HepG2 (cell line): Measurements from ENCODE around the gene TMEM141. TPM values are rescaled to one million over a fixed set of nuclear protein-coding genes. Genes with fewer than 3 reads are reported as not detected.

Experiments
- ATAC-seq: fragments of 200-7000 bp; cut with Tn5 transposase; 3 replicates; pipeline ENCODE4 v1.9.1; 2020; ENCODE audit warnings: mild to moderate bottlenecking, moderate library complexity
- BruUV-seq: library from RNA; stranded (reverse); fragments of 400-500 nt; replicated peaks from 2 replicates; lab custom pipeline; 2021; lab: Mats Ljungman, UMichigan
- CTCF ChIA-PET: fragments of 300-600 bp; formaldehyde crosslinking; extraction: SDS; loops from one replicate; lab custom pipeline; 2021; ENCODE audit warnings: low total read pairs, inconsistent platforms, low intra/inter-chr PET ratio; lab: Yijun Ruan, JAX
- POLR2A ChIA-PET: fragments of 350-600 bp; sonication (Branson Sonifier 250); formaldehyde crosslinking; loops from one replicate; lab custom pipeline; 2020; ENCODE audit warnings: antibody characterized with exemption, inconsistent platforms; lab: Yijun Ruan, JAX
- DNase-seq: peaks from one replicate; pipeline ENCODE4 v3.0.0-alpha.2; 2015; ENCODE audit warnings: low spot score
- FAIRE-seq: peaks from 3 replicates; lab custom pipeline; 2011; peaks lifted over from hg19 to GRCh38; lab: Jason Lieb, UNC
- H2AFZ ChIP-seq: one replicate; pipeline ENCODE4 v1.6.1; 2011; ENCODE audit warnings: low read length, inconsistent platforms
- H3K27ac ChIP-seq: fragments of 300-600 bp; 3 replicates; pipeline ENCODE4 v1.8.0; 2011; ENCODE audit warnings: mixed run types, mild to moderate bottlenecking, mixed read lengths, low read length, inconsistent platforms; ENCODE audit not compliant: insufficient read depth; ENCODE audit errors: extremely low read length
- H3K27me3 ChIP-seq, 2 experiments: fragments of 200-600 bp in 1 of 2; 2 replicates in 1 of 2; 3 replicates in 1 of 2; pipeline versions ENCODE4 v1.6.0 to v1.8.0; 2011; ENCODE audit warnings: low read length in 2 of 2, mild to moderate bottlenecking in 2 of 2, moderate library complexity in 2 of 2, inconsistent platforms in 1 of 2; ENCODE audit not compliant: insufficient read depth in 2 of 2, control insufficient read depth in 1 of 2
- H3K36me3 ChIP-seq, 2 experiments: fragments of 200-600 bp in 1 of 2; replicated peaks in 1 of 2; 2 replicates in 1 of 2; 3 replicates in 1 of 2; pipeline versions ENCODE4 v1.5.1 to v1.8.0; 2011; ENCODE audit warnings: low read length in 2 of 2, inconsistent platforms in 1 of 2; ENCODE audit not compliant: insufficient read depth in 2 of 2, control insufficient read depth in 1 of 2
- H3K4me1 ChIP-seq: 2 replicates; pipeline ENCODE4 v1.5.1; 2012; ENCODE audit warnings: low read length, inconsistent platforms; ENCODE audit not compliant: insufficient read depth
- H3K4me2 ChIP-seq: 2 replicates; pipeline ENCODE4 v1.6.0; 2011; ENCODE audit warnings: low read depth, low read length, inconsistent platforms
- H3K4me3 ChIP-seq, 3 experiments: fragments of 200-600 bp in 1 of 3; sonication (generic), shearing (Covaris generic) in 1 of 3; replicated peaks in 1 of 3; 2 replicates each; pipeline ENCODE4 v1.5.1; 2011 to 2016; ENCODE audit warnings: low read length in 3 of 3, inconsistent platforms in 2 of 3, low read depth in 2 of 3, mild to moderate bottlenecking in 2 of 3, control low read depth in 1 of 3, mixed read lengths in 1 of 3; ENCODE audit not compliant: insufficient read depth in 1 of 3
- H3K79me2 ChIP-seq: one replicate; pipeline ENCODE4 v1.6.1; 2011; ENCODE audit warnings: low read length, inconsistent platforms; ENCODE audit not compliant: insufficient read depth
- H3K9ac ChIP-seq: 2 replicates; pipeline ENCODE4 v1.6.0; 2011; ENCODE audit warnings: mild to moderate bottlenecking, low read depth, low read length, inconsistent platforms; ENCODE audit not compliant: insufficient read depth
- H3K9me3 ChIP-seq: 2 replicates; pipeline ENCODE4 v1.5.1; 2012; ENCODE audit warnings: mild to moderate bottlenecking, low read length
- H4K20me1 ChIP-seq: 2 replicates; pipeline ENCODE4 v1.6.0; 2011; ENCODE audit warnings: inconsistent platforms, mild to moderate bottlenecking, low read length, moderate library complexity; ENCODE audit not compliant: insufficient read depth
- EZH2 ChIP-seq: conservative IDR thresholded peaks from 2 replicates; pipeline ENCODE4 v1.6.1; 2012; ENCODE audit warnings: mild to moderate bottlenecking, low read depth, low read length, moderate library complexity
- FOXM1 ChIP-seq: sonication (generic); formaldehyde crosslinking; IDR thresholded peaks from 2 replicates; pipeline ENCODE4 v1.5.0; 2020; ENCODE audit warnings: missing genetic modification reagents
- JDP2 ChIP-seq: sonication (generic); formaldehyde crosslinking; IDR thresholded peaks from 2 replicates; pipeline ENCODE4 v1.8.1; 2022; ENCODE audit warnings: missing genetic modification reagents, borderline replicate concordance
- PAF1 ChIP-seq: IDR thresholded peaks from 2 replicates; pipeline ENCODE4 v1.6.1; 2016; ENCODE audit warnings: missing genetic modification reagents, missing compliant biosample characterization
- ZNF354B ChIP-seq: sonication (generic); formaldehyde crosslinking; IDR thresholded peaks from 2 replicates; pipeline ENCODE4 v1.8.0; 2022; ENCODE audit warnings: mild to moderate bottlenecking, missing genetic modification reagents
- ZNF598 ChIP-seq: sonication (generic); formaldehyde crosslinking; IDR thresholded peaks from 2 replicates; pipeline ENCODE4 v1.5.1; 2020; ENCODE audit warnings: mild to moderate bottlenecking, missing genetic modification reagents, borderline replicate concordance
- WGBS: methylation state at CpG from one replicate; pipeline ENCODE4 v1.1.6; 2017; ENCODE audit warnings: low lambda C conversion rate; 5-methylcytosine and 5-hydroxymethylcytosine counted together
- in situ Hi-C: cut with HindIII; loops from 2 replicates; pipeline ENCODE4 v1.10.0; 2017; ENCODE audit warnings: low pct_unique_long_range_greater_than_20kb; ENCODE audit not compliant: extremely low pct_ligation_motif_present
- intact Hi-C: fragments of 100-400 bp; cut with micrococcal nuclease; formaldehyde crosslinking; loops from one replicate; pipeline ENCODE4 v1.10.0; 2022; ENCODE audit not compliant: unreplicated experiment
- polyA plus RNA-seq, 8 experiments: library from polyadenylated mRNA; depleted of rRNA in 3 of 8; stranded (reverse) in 7 of 8; unstranded in 1 of 8; fragments of >200 nt; fragmentation: Illumina TruSeq in 4 of 8; extraction: Trizol in 4 of 8; gene quantifications; 2 replicates each; pipeline versions ENCODE4 v1.2.1 to v1.2.3, GENCODE V29; 2011 to 2016; ENCODE audit warnings: low read depth in 4 of 8, missing spikeins in 1 of 8, mixed read lengths in 1 of 8; ENCODE audit not compliant: insufficient read depth in 1 of 8
- total RNA-seq, 5 experiments: library from RNA; depleted of rRNA; stranded (reverse); fragments of >200 nt; fragmentation: Illumina TruSeq; extraction: Trizol; gene quantifications; 2 replicates each; pipeline ENCODE4 v1.2.3, GENCODE V29; 2016; ENCODE audit warnings: low read depth in 1 of 5

The TMEM141 gene
- total and polyA plus RNA-seq, 2 of the 13 experiments (the other 11 are each of a cell fraction or from before 2014, with no cell fraction given): 81.0 to 202 TPM

- H4K20me1 ChIP-seq: no peaks in the 10 kb centered on the region
- in situ Hi-C loops: no loop called here
- no peaks in the 10 kb centered on the region for H3K9me3 ChIP-seq
- H3K27ac ChIP-seq: no peak overlapping the region
- no TSS peak for BruUV-seq
- no peak overlapping the region for H3K9ac ChIP-seq
- peaks cover 25% of the 10 kb centered on the region for H3K4me1 ChIP-seq
- H3K4me2 ChIP-seq: no peak overlapping the region
- DNase-seq (no peak), FAIRE-seq (no peak), ATAC-seq (no peak)
- TF ChIP-seq PAF1 (CRISPR knock-in tag) (no peak), ZNF354B (CRISPR knock-in tag) (no peak), JDP2 (CRISPR knock-in tag) (no peak)
- H3K27me3 ChIP-seq: peaks cover 29 to 89% of the 10 kb centered on the region in 2 experiments
- H3K4me3 ChIP-seq: no peak overlapping the region
- ChIA-PET POLR2A (interaction anchor here (5.2 kb wide), 1 partner anchor 16 kb away, joined by 27 read pairs; no protein-coding TSS in a partner anchor), CTCF (no interaction called here)
- H2AFZ ChIP-seq: no peak overlapping the region
- intact Hi-C loops: no loop called here
- H3K79me2 ChIP-seq: no peaks in the 10 kb centered on the region
- no peaks in the 10 kb centered on the region for H3K36me3 ChIP-seq
- WGBS: 43% methylated on average over 4 of the region's 18 CpGs
These were observed 46.4 kb upstream of the TMEM141 start for GRCh38 chr9:136744773-136745172.

GRCh38 chr9:136745389-136746154, 45.6 kb upstream of the TMEM141 start:
- no peaks in the 10 kb centered on the region for H3K36me3 ChIP-seq
- intact Hi-C loops (no loop called here), in situ Hi-C loops (no loop called here)
- peaks cover 23% of the 10 kb centered on the region for H3K4me1 ChIP-seq
- CTCF ChIA-PET: no interaction called here
- no peak for FAIRE-seq
- H3K4me3 ChIP-seq: no peak overlapping the region
- peaks cover 27 to 81% of the 10 kb centered on the region in 2 experiments for H3K27me3 ChIP-seq
- H3K4me2 ChIP-seq: no peak overlapping the region
- BruUV-seq: no TSS peak
- WGBS: 28% methylated on average over 13 of the region's 23 CpGs
- no peak for DNase-seq
- TF ChIP-seq ZNF598 (CRISPR knock-in tag) (no peak), FOXM1 (CRISPR knock-in tag) (no peak), EZH2 (0 out of 2 replicates have a peak, but pooled peaks have one; percentile 49)
- ATAC-seq: no peak
- POLR2A ChIA-PET: interaction anchor here (5.2 kb wide), 1 partner anchor 17 kb away, joined by 27 read pairs; no protein-coding TSS in a partner anchor
- H3K79me2 ChIP-seq: no peaks in the 10 kb centered on the region
- no peak overlapping the region for H3K9ac ChIP-seq
- no peaks in the 10 kb centered on the region for H4K20me1 ChIP-seq
- no peak overlapping the region for H3K27ac ChIP-seq
- no peaks in the 10 kb centered on the region for H3K9me3 ChIP-seq
- H2AFZ ChIP-seq: no peak overlapping the region
